GM10266 (cell line): ENCODE measurements around the gene SORBS1.

Source experiments
- DNase-seq: peaks from one replicate; pipeline ENCODE4 v3.0.0; 2012; ENCODE audit errors: extremely low spot score
- TF ChIP-seq, protein P1 (sequence below): IDR thresholded peaks from 2 replicates; pipeline ENCODE4 v1.5.1; 2012; ENCODE audit warnings: mild to moderate bottlenecking, low read depth; ENCODE audit not compliant: control insufficient read depth, insufficient read depth; ENCODE audit errors: missing control alignments

Gene SORBS1

DNA sequence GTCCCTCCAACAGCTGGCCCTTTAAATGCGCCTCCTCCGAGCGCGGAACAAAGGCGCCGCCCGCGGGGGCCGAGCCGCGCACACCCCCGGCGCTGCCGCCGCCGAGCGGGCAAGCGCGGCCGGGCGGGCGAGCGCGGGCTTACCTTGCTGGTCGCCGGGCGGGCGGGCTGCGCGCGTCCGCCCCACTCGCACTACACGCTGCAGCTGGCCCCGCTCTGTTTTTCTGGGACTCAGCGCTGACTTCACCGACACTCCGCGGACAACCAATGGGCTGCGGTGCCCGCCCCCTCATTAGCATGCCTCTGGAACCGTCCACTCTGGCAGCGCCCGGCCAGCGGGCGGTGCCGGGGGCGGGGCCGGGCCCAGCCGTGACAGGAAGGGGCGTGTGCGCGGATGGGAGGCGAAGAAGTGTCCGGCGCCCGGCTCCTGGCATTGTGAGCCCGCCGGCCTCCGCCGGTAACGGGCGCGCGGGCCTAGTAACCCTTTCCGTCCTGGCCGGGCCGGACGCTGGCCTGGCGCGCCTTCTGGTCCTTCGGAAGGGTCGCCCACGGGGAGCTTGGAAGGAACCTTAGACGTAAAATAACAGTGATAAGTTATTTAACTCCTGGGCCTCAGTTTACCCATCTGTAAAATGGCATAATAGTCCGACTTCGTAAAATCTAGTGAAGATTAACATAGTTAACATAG lies at the start of gene SORBS1:
Gene SORBS1 (minus strand): TSS at position 195 of the 687 bp plus-strand sequence. CDS start 120,236 bp downstream, outside the sequence.
- peak; percentile 98 for DNase-seq

DNA sequence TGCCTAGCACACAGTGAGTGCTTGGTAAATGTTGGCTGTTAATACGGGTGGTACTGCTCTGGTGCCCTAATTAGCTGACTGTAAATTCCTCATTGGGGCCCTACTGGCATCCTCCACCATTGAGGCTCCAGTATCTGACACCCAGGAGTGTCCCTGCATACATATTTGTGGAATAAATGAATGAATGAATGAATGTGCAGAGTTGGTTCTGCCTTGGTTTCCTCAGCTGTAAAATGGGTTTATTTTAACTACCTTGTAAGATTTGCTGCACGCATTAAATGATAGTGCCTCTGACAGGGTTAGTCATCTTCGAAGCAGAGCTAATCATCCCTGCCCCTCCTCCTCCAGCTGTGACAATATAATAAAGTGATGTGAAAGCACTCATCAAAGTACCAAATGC lies 49.6 kb upstream of the SORBS1 start:
- DNase-seq = no peak
- TF ChIP-seq, protein P1, sequence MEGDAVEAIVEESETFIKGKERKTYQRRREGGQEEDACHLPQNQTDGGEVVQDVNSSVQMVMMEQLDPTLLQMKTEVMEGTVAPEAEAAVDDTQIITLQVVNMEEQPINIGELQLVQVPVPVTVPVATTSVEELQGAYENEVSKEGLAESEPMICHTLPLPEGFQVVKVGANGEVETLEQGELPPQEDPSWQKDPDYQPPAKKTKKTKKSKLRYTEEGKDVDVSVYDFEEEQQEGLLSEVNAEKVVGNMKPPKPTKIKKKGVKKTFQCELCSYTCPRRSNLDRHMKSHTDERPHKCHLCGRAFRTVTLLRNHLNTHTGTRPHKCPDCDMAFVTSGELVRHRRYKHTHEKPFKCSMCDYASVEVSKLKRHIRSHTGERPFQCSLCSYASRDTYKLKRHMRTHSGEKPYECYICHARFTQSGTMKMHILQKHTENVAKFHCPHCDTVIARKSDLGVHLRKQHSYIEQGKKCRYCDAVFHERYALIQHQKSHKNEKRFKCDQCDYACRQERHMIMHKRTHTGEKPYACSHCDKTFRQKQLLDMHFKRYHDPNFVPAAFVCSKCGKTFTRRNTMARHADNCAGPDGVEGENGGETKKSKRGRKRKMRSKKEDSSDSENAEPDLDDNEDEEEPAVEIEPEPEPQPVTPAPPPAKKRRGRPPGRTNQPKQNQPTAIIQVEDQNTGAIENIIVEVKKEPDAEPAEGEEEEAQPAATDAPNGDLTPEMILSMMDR = no peak

More for the DNA sequence above, at the start of gene SORBS1:
- TF ChIP-seq, protein P1 = no peak

DNA sequence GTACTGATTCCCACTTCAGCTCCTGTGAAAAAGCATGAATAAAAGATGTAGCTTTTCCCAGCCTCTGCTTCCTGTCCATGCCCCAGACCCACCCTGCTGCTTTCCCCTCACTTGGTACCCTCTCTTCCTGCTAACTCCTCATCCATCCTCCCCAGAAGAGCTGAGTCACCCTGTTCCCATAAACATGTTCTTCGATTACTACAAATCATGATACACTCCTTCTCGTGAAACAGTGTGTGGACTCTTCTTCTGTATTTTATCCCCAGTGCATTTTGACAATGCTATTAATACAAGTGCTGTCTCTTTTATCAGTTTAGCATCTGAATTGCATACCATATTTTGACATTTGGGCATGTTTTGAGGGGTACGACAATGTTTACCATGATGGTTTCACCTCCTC lies 45.8 kb upstream of the SORBS1 start:
- no peak for DNase-seq
- TF ChIP-seq, protein P1 = no peak

DNA sequence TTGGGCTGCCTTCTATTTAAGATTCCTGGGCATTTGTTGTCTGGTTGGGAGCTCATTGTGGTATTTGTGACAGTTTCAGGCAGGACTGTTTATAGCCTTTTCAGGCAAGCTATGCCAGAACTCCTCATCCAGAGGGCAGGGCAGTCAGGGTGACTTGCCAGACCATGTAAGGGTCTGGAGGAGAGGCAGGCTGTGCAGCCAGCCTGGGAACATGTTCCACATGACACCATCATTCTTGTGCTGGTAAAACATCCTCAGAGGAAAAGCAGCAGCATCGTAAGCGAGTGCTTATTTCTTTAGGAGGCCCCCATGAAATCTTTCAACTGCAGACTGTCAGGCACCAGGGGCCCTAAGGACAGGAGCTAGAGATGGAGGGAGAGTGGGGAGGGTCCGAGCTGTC lies 44.0 kb upstream of the SORBS1 start:
- TF ChIP-seq, protein P1 = no peak
- DNase-seq = no peak

DNA sequence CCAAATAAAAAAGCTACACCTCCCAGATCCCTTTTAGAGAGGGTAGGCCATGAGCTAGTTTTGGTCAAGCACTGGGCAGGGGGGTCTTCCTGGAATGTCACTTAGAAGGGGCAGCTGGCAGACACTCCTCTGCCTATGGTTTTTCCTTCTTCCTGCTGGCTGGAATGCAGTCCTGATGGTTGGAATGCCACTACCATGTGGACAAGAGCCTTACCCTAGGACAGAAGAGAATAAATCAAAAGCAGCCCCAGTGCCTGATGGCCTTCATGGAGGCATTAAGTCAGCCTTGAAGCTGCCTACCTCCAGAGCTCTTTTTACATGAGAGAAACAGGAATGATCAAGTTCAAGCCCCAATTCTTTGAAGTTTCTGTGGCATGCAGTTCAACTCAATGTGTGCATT lies 43.5 kb upstream of the SORBS1 start:
- TF ChIP-seq, protein P1 = no peak
- DNase-seq = no peak

DNA sequence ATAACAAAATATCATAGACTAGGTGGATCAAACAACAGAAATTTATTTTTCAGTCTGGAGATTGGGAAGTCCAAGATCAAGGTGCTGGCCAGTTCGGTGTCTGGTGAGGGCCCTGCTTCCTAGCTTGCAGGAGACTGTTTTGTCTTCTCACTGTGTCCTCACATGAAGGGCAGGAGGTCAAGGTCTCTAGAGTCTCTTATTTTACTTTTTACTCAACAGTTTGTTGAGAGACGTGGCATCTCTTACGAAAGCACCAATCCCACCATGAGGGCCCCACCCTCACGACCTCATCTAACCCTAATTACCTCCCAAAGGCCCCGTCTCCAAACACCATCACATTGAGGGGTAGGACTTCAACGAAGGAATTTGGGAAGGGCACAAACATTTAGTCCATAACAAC lies 41.2 kb upstream of the SORBS1 start:
- DNase-seq = no peak
- TF ChIP-seq, protein P1 = no peak

DNA sequence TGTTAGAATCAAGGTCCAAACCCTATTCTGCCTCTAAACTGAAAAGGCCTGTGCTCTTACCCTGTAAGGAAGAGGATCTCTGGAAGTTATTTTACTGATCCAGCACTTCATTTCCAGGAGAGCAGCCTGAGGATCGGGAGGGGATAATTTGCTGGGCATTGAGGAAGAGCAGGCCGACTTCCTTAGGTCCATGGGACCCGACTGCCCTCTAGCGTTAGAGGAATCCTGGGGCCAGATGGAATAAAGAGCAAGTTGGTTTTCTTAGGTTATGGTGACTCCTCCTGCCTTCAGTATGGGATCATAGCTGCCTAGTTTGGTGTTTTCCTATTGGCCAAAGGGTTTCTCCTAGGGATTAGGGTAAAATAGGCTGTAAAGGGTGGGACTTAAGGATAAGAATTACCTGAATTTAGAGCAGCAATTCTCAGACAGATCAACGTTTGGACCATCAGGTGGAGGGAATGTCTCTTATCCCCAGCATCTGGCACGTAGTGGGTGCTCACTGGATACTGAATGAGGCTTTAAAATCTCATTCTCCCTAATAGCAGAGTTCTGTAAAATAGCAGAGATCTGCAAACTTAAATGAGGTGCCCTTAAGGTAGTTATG lies 40.0 kb upstream of the SORBS1 start:
- TF ChIP-seq, protein P1 = peak; percentile 90
- DNase-seq = peak; percentile 72
